Retinal pigment epithelial cell (primary cell): ENCODE results near the gene FAIM2.

ENCODE experiments used
- DNase-seq: peaks from one replicate; pipeline ENCODE4 v3.0.0-alpha.2; 2010; ENCODE audit warnings: low read depth
- H3K4me3 ChIP-seq: 2 replicates; pipeline ENCODE4 v1.5.1; 2011; ENCODE audit warnings: mild to moderate bottlenecking, low read length, control low read depth, moderate library complexity
- CTCF ChIP-seq: conservative IDR thresholded peaks from 2 replicates; pipeline ENCODE4 v1.5.1; 2011; ENCODE audit warnings: low read depth, low read length, control low read depth, inconsistent platforms

The FAIM2 gene

GRCh38 chr12:49853671-49854070 lies 50.0 kb downstream of the FAIM2 start:
- no peak overlapping the region for H3K4me3 ChIP-seq
- DNase-seq: no peak
- TF ChIP-seq CTCF: no peak

DNA sequence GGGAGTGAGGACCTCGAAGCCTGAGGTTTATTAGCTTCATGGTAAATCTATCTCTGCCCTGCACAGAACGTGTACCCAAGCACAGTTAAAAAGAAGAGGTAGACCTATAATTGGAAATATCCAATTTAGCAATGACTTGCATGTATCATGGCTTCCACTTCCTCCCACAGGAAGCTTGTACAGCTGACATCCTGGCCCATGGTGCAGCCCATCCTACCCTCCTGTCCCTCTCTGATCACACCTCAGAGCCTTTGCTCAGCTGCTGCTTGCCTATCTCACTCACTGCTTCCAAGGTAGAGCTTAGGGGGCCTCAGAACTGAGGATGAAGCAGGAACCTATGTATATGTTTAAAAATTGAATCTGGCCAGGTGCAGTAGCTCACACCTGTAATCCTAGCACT lies 56.5 kb downstream of the FAIM2 start:
- no peak for TF ChIP-seq CTCF
- no peak for DNase-seq
- H3K4me3 ChIP-seq: no peak overlapping the region

- DNase-seq: no peak
- TF ChIP-seq CTCF: no peak
- H3K4me3 ChIP-seq: no peak overlapping the region
Measured at GRCh38 chr12:49846032-49846431, 57.7 kb downstream of the FAIM2 start.

- no peak overlapping the region for H3K4me3 ChIP-seq
- no peak for DNase-seq
Measured at GRCh38 chr12:49843876-49844437, 59.7 kb downstream of the FAIM2 start.

DNA sequence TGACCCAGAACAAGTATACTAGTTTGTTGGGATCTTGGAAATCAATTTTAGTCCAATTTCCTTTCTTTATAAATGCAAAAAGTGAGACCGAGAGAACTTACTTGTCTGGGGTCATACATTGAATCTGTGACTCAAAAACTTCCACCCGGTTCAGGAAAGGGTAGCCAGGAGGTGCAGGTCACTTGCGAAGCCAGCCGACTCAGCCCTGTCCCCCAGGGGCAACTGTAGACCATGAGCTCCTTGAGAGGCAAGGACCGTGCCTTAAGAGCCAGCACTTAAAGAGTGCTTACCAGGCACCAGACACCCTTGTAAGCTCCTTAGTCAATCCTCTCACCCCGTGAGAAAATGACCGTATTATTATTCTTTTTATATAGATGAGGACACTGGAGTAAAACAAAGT lies 60.3 kb downstream of the FAIM2 start:
- peak overlapping the region; percentile 61 for H3K4me3 ChIP-seq
- TF ChIP-seq CTCF: no peak

More at GRCh38 chr12:49843876-49844437, 59.7 kb downstream of the FAIM2 start:
- no peak for TF ChIP-seq CTCF

GRCh38 chr12:49842519-49843352 lies 61.0 kb downstream of the FAIM2 start, which contains the start of gene BCDIN3D:
BCDIN3D (minus strand) TSS chr12:49843106; CDS start chr12:49843087, 19 bp downstream.
- H3K4me3 ChIP-seq: peak within 1 kb of the TSS; percentile 61
- no peak for TF ChIP-seq CTCF
- DNase-seq: peak; percentile 64

More for the DNA sequence above, 60.3 kb downstream of the FAIM2 start:
- DNase-seq: no peak

GRCh38 chr12:49838973-49839633 lies 64.6 kb downstream of the FAIM2 start:
- no peak overlapping the region for H3K4me3 ChIP-seq
- TF ChIP-seq CTCF: peak; percentile 78
- no peak for DNase-seq
